ENCODE data around the gene KRT222. TPM values are rescaled to one million over a fixed set of nuclear protein-coding genes. Genes with fewer than 3 reads are reported as not detected.

KRT222 gene
- total RNA-seq, 4 donors from 2014 or later: 0.50 to 5.7 (median 2.3) TPM

GRCh38 chr17:40666331-40666730 lies 1.4 kb upstream of the KRT222 start:
- Histone ChIP-seq H3K4me3 (replicated peaks in 1 of 3) (no peak overlapping the region), H3K36me3 (no peaks in the 10 kb centered on the region), H3K27me3 (no peaks in the 10 kb centered on the region), H3K9me3 (no peaks in the 10 kb centered on the region), H3K4me1 (no peaks in the 10 kb centered on the region), H3K27ac (no peak overlapping the region)
- TF ChIP-seq, protein P1, sequence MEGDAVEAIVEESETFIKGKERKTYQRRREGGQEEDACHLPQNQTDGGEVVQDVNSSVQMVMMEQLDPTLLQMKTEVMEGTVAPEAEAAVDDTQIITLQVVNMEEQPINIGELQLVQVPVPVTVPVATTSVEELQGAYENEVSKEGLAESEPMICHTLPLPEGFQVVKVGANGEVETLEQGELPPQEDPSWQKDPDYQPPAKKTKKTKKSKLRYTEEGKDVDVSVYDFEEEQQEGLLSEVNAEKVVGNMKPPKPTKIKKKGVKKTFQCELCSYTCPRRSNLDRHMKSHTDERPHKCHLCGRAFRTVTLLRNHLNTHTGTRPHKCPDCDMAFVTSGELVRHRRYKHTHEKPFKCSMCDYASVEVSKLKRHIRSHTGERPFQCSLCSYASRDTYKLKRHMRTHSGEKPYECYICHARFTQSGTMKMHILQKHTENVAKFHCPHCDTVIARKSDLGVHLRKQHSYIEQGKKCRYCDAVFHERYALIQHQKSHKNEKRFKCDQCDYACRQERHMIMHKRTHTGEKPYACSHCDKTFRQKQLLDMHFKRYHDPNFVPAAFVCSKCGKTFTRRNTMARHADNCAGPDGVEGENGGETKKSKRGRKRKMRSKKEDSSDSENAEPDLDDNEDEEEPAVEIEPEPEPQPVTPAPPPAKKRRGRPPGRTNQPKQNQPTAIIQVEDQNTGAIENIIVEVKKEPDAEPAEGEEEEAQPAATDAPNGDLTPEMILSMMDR (IDR thresholded peaks at IDR 0.05): no peak
- TF ChIP-seq POLR2A (IDR thresholded peaks at IDR 0.05): no peak
- DNase-seq: no peak
- intact Hi-C loops (cut with DNase I): no loop called here

DNA sequence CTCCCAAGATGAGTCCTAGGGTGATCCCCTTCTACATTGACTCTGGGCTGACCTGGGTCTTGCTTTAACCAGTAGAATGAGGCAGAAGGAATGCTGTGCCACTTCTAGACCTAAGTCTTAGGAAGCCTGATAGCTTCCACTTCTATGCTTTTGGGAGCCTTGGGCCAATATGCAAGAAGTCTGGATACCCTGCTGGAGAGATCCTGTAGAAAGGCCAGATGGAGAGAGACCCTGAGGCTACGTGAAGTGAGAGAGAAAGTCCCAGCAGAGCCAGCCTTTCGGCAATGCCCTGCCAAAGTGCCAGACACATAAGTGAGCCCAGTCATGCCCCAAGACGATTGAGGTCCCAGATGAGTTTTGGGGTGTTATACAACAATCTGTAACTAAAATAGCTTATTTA lies 1.7 kb downstream of the KRT222 start:
- no peaks in the 10 kb centered on the region for H3K4me1 ChIP-seq
- H3K27me3 ChIP-seq: no peaks in the 10 kb centered on the region
- 82 to 88% methylated on average over 3 of the region's 3 CpGs for WGBS, 2 donors
- H3K27ac ChIP-seq: no peak overlapping the region
- DNase-seq: no peak
- intact Hi-C loops (cut with DNase I): no loop called here
- H3K36me3 ChIP-seq: no peaks in the 10 kb centered on the region
- no peaks in the 10 kb centered on the region for H3K9me3 ChIP-seq
- H3K4me3 ChIP-seq (replicated peaks in 1 of 3): no peak overlapping the region
- TF ChIP-seq, protein P1 (IDR thresholded peaks at IDR 0.05): no peak
- TF ChIP-seq POLR2A (IDR thresholded peaks at IDR 0.05): no peak

- TF ChIP-seq, protein P1 (IDR thresholded peaks at IDR 0.05): no peak
- no peak for TF ChIP-seq POLR2A (IDR thresholded peaks at IDR 0.05)
Observed at GRCh38 chr17:40659911-40660310, 5.1 kb downstream of the KRT222 start.

DNA sequence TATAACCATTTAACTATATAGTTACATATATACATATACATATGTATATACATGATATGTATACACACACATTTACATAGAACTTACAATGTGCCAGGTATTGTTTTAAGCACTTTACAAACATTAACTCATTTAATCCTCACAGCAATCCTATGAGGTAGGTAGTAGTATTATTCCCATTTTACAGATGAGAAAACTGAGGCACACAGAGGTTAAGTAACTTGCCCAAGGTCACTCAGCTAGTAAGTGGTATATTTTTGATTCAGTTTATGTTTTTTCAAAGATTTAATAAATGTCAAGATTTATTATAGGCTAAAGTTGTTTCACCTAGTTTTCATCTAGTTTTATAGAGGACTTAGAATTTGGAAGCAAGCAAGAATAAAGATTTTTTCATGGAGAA lies 6.6 kb downstream of the KRT222 start:
- no peak for DNase-seq
- Histone ChIP-seq H3K4me3 (replicated peaks in 1 of 3) (no peak overlapping the region), H3K27ac (no peak overlapping the region), H3K27me3 (no peaks in the 10 kb centered on the region), H3K9me3 (no peaks in the 10 kb centered on the region), H3K4me1 (no peaks in the 10 kb centered on the region), H3K36me3 (no peaks in the 10 kb centered on the region)
- intact Hi-C loops (cut with DNase I): no loop called here
- no peak for TF ChIP-seq POLR2A (IDR thresholded peaks at IDR 0.05)
- TF ChIP-seq, protein P1 (IDR thresholded peaks at IDR 0.05): no peak

More at GRCh38 chr17:40659911-40660310, 5.1 kb downstream of the KRT222 start:
- no peaks in the 10 kb centered on the region for H3K9me3 ChIP-seq
- WGBS, 2 donors: 87 to 88% methylated on average over 7 of the region's 7 CpGs
- H3K27ac ChIP-seq: no peak overlapping the region
- intact Hi-C loops (cut with DNase I): no loop called here
- no peaks in the 10 kb centered on the region for H3K36me3 ChIP-seq
- no peaks in the 10 kb centered on the region for H3K27me3 ChIP-seq
- H3K4me1 ChIP-seq: no peaks in the 10 kb centered on the region
- no peak overlapping the region for H3K4me3 ChIP-seq (replicated peaks in 1 of 3)
- DNase-seq: no peak

GRCh38 chr17:40651939-40652338 lies 13.0 kb downstream of the KRT222 start:
- H3K36me3 ChIP-seq: no peaks in the 10 kb centered on the region
- WGBS, 2 donors: 72 to 82% methylated on average over 5 of the region's 5 CpGs
- intact Hi-C loops (cut with DNase I): no loop called here
- H3K27ac ChIP-seq: no peak overlapping the region
- H3K4me3 ChIP-seq (replicated peaks in 1 of 3): no peak overlapping the region
- DNase-seq: no peak
- TF ChIP-seq, protein P1 (IDR thresholded peaks at IDR 0.05): no peak
- no peak for TF ChIP-seq POLR2A (IDR thresholded peaks at IDR 0.05)
- H3K9me3 ChIP-seq: no peaks in the 10 kb centered on the region
- H3K27me3 ChIP-seq: no peaks in the 10 kb centered on the region
- peaks cover 6% of the 10 kb centered on the region in 2 donors for H3K4me1 ChIP-seq
